ENCODE data around the gene LTF.

DNA sequence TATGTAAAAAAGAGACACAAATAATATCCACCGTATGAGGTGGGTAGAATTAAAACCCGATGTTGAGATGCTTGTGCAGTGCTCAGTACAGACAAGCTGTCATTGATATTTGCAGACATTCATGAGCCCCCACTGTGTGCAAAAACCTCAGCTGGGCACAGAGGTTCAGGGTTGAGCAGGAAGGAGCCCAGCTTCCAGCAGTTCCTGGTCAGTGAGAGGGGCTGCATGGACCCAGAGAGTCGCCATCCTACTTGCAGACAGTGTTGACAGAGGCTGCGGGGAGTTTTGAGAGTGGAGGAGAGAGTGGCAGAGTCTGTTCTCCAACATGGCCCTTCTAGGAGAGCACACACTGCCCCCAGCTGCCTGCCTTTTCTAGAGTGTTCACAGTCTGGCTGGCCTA is 6.1 kb upstream of the LTF start:
- TF ChIP-seq ELF1 (IDR thresholded peaks at IDR 0.05; ENCODE audit: borderline replicate concordance, low read depth) (no peak), SP1 (IDR thresholded peaks at IDR 0.05; ENCODE audit: low read depth) (no peak), JUND (IDR thresholded peaks at IDR 0.05) (no peak)
